Trophoblast cell (in vitro differentiated cells and primary cell): ENCODE results near the gene PRG2.

Experiments
- DNase-seq, 2 donors: peaks; one replicate each; pipeline ENCODE4 v3.0.0-alpha.2; 2016
- H2AFZ ChIP-seq: 2 replicates; pipeline ENCODE4 v1.6.1; 2013; ENCODE audit warnings: low read length, moderate library complexity, mild to moderate bottlenecking; ENCODE audit not compliant: insufficient read depth, poor library complexity
- H2AK5ac ChIP-seq: 2 replicates; pipeline ENCODE4 v1.6.1; 2013; ENCODE audit warnings: mild to moderate bottlenecking, low read length
- H2BK120ac ChIP-seq: 2 replicates; pipeline ENCODE4 v1.6.1; 2013; ENCODE audit warnings: low read length, mild to moderate bottlenecking, moderate library complexity; ENCODE audit not compliant: insufficient read depth, poor library complexity
- H2BK12ac ChIP-seq: 2 replicates; pipeline ENCODE4 v1.6.1; 2013; ENCODE audit warnings: mild to moderate bottlenecking, low read length, moderate library complexity
- H2BK5ac ChIP-seq: 2 replicates; pipeline ENCODE4 v1.6.1; 2013; ENCODE audit warnings: low read length, low read depth, moderate library complexity, mild to moderate bottlenecking; ENCODE audit not compliant: poor library complexity
- H3K14ac ChIP-seq: 2 replicates; pipeline ENCODE4 v1.6.1; 2013; ENCODE audit warnings: mild to moderate bottlenecking, low read length
- H3K18ac ChIP-seq: 2 replicates; pipeline ENCODE4 v1.6.1; 2013; ENCODE audit warnings: mild to moderate bottlenecking, low read length
- H3K23ac ChIP-seq: 2 replicates; pipeline ENCODE4 v1.6.1; 2013; ENCODE audit warnings: low read length
- H3K27ac ChIP-seq: 2 replicates; pipeline ENCODE4 v1.5.1; 2013; ENCODE audit warnings: low read depth, mild to moderate bottlenecking, inconsistent platforms, low read length, moderate library complexity
- H3K27me3 ChIP-seq: 2 replicates; pipeline ENCODE4 v1.6.1; 2013; ENCODE audit warnings: inconsistent platforms, mild to moderate bottlenecking, low read length, moderate library complexity; ENCODE audit not compliant: insufficient read depth
- H3K36me3 ChIP-seq, 2 experiments: 1 replicate in 1 of 2; 2 replicates in 1 of 2; pipeline ENCODE4 v1.6.1; 2013; ENCODE audit warnings: low read length in 2 of 2, mild to moderate bottlenecking in 2 of 2, moderate library complexity in 1 of 2; ENCODE audit not compliant: insufficient read depth in 2 of 2, control insufficient read depth in 1 of 2
- H3K4ac ChIP-seq: 2 replicates; pipeline ENCODE4 v1.6.1; 2013; ENCODE audit warnings: low read depth, mild to moderate bottlenecking, low read length, moderate library complexity
- H3K4me1 ChIP-seq, 2 experiments: 1 replicate in 1 of 2; 2 replicates in 1 of 2; pipeline ENCODE4 v1.6.1; 2013; ENCODE audit warnings: low read length in 2 of 2, mild to moderate bottlenecking in 2 of 2, moderate library complexity in 1 of 2; ENCODE audit not compliant: insufficient read depth in 2 of 2, control insufficient read depth in 1 of 2
- H3K4me2 ChIP-seq: 2 replicates; pipeline ENCODE4 v1.6.1; 2013; ENCODE audit warnings: inconsistent platforms, mild to moderate bottlenecking, low read length, moderate library complexity
- H3K4me3 ChIP-seq: 2 replicates; pipeline ENCODE4 v1.5.1; 2013; ENCODE audit warnings: mild to moderate bottlenecking, low read depth, low read length, inconsistent platforms
- H3K79me1 ChIP-seq: one replicate; pipeline ENCODE4 v1.6.1; 2013; ENCODE audit warnings: low read length
- H3K79me2 ChIP-seq: 2 replicates; pipeline ENCODE4 v1.6.1; 2013; ENCODE audit warnings: low read length, mild to moderate bottlenecking; ENCODE audit not compliant: control insufficient read depth, insufficient read depth, poor library complexity
- H3K9ac ChIP-seq: 2 replicates; pipeline ENCODE4 v1.6.1; 2013; ENCODE audit warnings: mild to moderate bottlenecking, low read length
- H3K9me3 ChIP-seq: 2 replicates; pipeline ENCODE4 v1.6.1; 2013; ENCODE audit warnings: low read depth, mild to moderate bottlenecking, control low read depth, inconsistent platforms, low read length; ENCODE audit not compliant: insufficient read depth
- H4K12ac ChIP-seq: 2 replicates; pipeline ENCODE4 v1.6.1; 2013; ENCODE audit warnings: low read depth, mild to moderate bottlenecking, low read length, moderate library complexity
- H4K8ac ChIP-seq: 2 replicates; pipeline ENCODE4 v1.6.1; 2013; ENCODE audit warnings: low read depth, mild to moderate bottlenecking, low read length, moderate library complexity
- H4K91ac ChIP-seq: one replicate; pipeline ENCODE4 v1.6.1; 2013; ENCODE audit warnings: low read depth, mild to moderate bottlenecking, low read length, moderate library complexity
- WGBS: extraction: QIAGEN DNeasy Blood & Tissue Kit; methylation state at CpG from one replicate; pipeline ENCODE4 v1.1.7; 2013; ENCODE audit warnings: missing lambda C conversion rate; ENCODE audit not compliant: insufficient read length, insufficient coverage; ENCODE audit errors: extremely low coverage; 5-methylcytosine and 5-hydroxymethylcytosine counted together

Gene PRG2

GRCh38 chr11:57368845-57369232, 21.6 kb downstream of the PRG2 start:
- Histone ChIP-seq H3K27ac (no peak overlapping the region), H4K91ac (no peak overlapping the region), H3K18ac (no peak overlapping the region), H2AFZ (no peak overlapping the region), H3K9ac (no peak overlapping the region), H3K27me3 (no peaks in the 10 kb centered on the region), H3K9me3 (no peaks in the 10 kb centered on the region), H4K12ac (no peak overlapping the region), H3K14ac (no peak overlapping the region), H2BK120ac (no peak overlapping the region), H3K79me1 (no peaks in the 10 kb centered on the region), H3K4me2 (no peak overlapping the region), H2AK5ac (no peak overlapping the region), H2BK5ac (no peak overlapping the region), H3K36me3 (no peaks in the 10 kb centered on the region), H2BK12ac (no peak overlapping the region), H4K8ac (no peak overlapping the region), H3K4me1 (no peaks in the 10 kb centered on the region), H3K4ac (no peak overlapping the region), H3K79me2 (no peaks in the 10 kb centered on the region), H3K4me3 (no peak overlapping the region), H3K23ac (no peak overlapping the region)
- no peak for DNase-seq
- WGBS, result no CpG with 5 or more reads among the region's 5 CpGs

GRCh38 chr11:57368106-57368844, 22.2 kb downstream of the PRG2 start:
- H3K14ac ChIP-seq, result no peak overlapping the region
- WGBS, result no CpG with 5 or more reads among the region's 19 CpGs

GRCh38 chr11:57364851-57365660, 25.4 kb downstream of the PRG2 start:
- H3K18ac ChIP-seq, result no peak overlapping the region

More at GRCh38 chr11:57368106-57368844, 22.2 kb downstream of the PRG2 start:
- H4K91ac ChIP-seq, result no peak overlapping the region
- H3K23ac ChIP-seq, result no peak overlapping the region
- H3K79me1 ChIP-seq, result no peaks in the 10 kb centered on the region
- no peak overlapping the region for H3K9ac ChIP-seq
- H3K4me3 ChIP-seq, result no peak overlapping the region
- no peak overlapping the region for H2BK5ac ChIP-seq
- H4K12ac ChIP-seq, result no peak overlapping the region
- H3K36me3 ChIP-seq, result no peaks in the 10 kb centered on the region
- no peak overlapping the region for H4K8ac ChIP-seq
- H3K4me2 ChIP-seq, result no peak overlapping the region
- H3K4ac ChIP-seq, result no peak overlapping the region
- no peaks in the 10 kb centered on the region for H3K4me1 ChIP-seq
- no peak overlapping the region for H2BK12ac ChIP-seq
- no peak overlapping the region for H3K18ac ChIP-seq
- no peak overlapping the region for H2AK5ac ChIP-seq
- no peak for DNase-seq
- H3K9me3 ChIP-seq, result no peaks in the 10 kb centered on the region
- H3K79me2 ChIP-seq, result no peaks in the 10 kb centered on the region
- H2AFZ ChIP-seq, result no peak overlapping the region
- H3K27me3 ChIP-seq, result no peaks in the 10 kb centered on the region
- no peak overlapping the region for H3K27ac ChIP-seq
- H2BK120ac ChIP-seq, result no peak overlapping the region

GRCh38 chr11:57363131-57364080, 27.0 kb downstream of the PRG2 start:
- Histone ChIP-seq H4K12ac (no peak overlapping the region), H3K4me3 (no peak overlapping the region), H2AK5ac (no peak overlapping the region), H3K14ac (no peak overlapping the region), H3K27me3 (no peaks in the 10 kb centered on the region), H3K36me3 (no peaks in the 10 kb centered on the region), H3K4me1 (no peaks in the 10 kb centered on the region), H3K9ac (no peak overlapping the region), H3K79me2 (no peaks in the 10 kb centered on the region), H3K4ac (no peak overlapping the region), H2AFZ (no peak overlapping the region), H3K9me3 (no peaks in the 10 kb centered on the region), H2BK5ac (no peak overlapping the region), H3K18ac (no peak overlapping the region), H3K23ac (no peak overlapping the region), H2BK120ac (no peak overlapping the region), H2BK12ac (no peak overlapping the region), H3K79me1 (no peaks in the 10 kb centered on the region), H4K91ac (no peak overlapping the region), H3K4me2 (no peak overlapping the region), H4K8ac (no peak overlapping the region), H3K27ac (no peak overlapping the region)
- no peak for DNase-seq
- no CpG with 5 or more reads among the region's 7 CpGs for WGBS

More at GRCh38 chr11:57364851-57365660, 25.4 kb downstream of the PRG2 start:
- Histone ChIP-seq H3K4me1 (no peaks in the 10 kb centered on the region), H3K4me2 (no peak overlapping the region), H4K91ac (no peak overlapping the region), H3K4me3 (no peak overlapping the region), H3K79me1 (no peaks in the 10 kb centered on the region), H3K36me3 (no peaks in the 10 kb centered on the region), H2AFZ (no peak overlapping the region), H3K9me3 (no peaks in the 10 kb centered on the region), H2BK5ac (no peak overlapping the region), H2BK120ac (no peak overlapping the region), H3K79me2 (no peaks in the 10 kb centered on the region), H3K14ac (no peak overlapping the region), H3K23ac (no peak overlapping the region), H3K4ac (no peak overlapping the region), H2BK12ac (no peak overlapping the region), H3K9ac (no peak overlapping the region), H3K27me3 (no peaks in the 10 kb centered on the region), H3K27ac (no peak overlapping the region), H4K12ac (no peak overlapping the region), H4K8ac (no peak overlapping the region), H2AK5ac (no peak overlapping the region)
- WGBS, result no CpG with 5 or more reads among the region's 9 CpGs
- no peak for DNase-seq
